HEK293 (cell line): ENCODE measurements around the gene MEOX1.

Experiments
- KLF7 ChIP-seq: fragments of 450-650 bp; formaldehyde crosslinking; IDR thresholded peaks from 2 replicates; pipeline ENCODE4 v1.5.1; 2016; ENCODE audit warnings: missing biosample characterization, missing genetic modification characterization, borderline replicate concordance
- SP7 ChIP-seq: fragments of 450-650 bp; formaldehyde crosslinking; IDR thresholded peaks from 2 replicates; pipeline ENCODE4 v1.5.1; 2016; ENCODE audit warnings: missing biosample characterization, missing genetic modification characterization
- ZEB2 ChIP-seq: fragments of 450-650 bp; formaldehyde crosslinking; IDR thresholded peaks from 2 replicates; pipeline ENCODE4 v1.5.1; 2016; ENCODE audit warnings: missing biosample characterization, missing genetic modification characterization
- ZIC2 ChIP-seq: fragments of 450-650 bp; formaldehyde crosslinking; IDR thresholded peaks from 2 replicates; pipeline ENCODE4 v1.5.1; 2016; ENCODE audit warnings: missing biosample characterization, missing genetic modification characterization
- ZNF121 ChIP-seq: fragments of 450-650 bp; formaldehyde crosslinking; IDR thresholded peaks from 2 replicates; pipeline ENCODE4 v1.5.1; 2016; ENCODE audit warnings: missing biosample characterization, missing genetic modification characterization
- ZNF169 ChIP-seq: fragments of 450-650 bp; formaldehyde crosslinking; IDR thresholded peaks from 2 replicates; pipeline ENCODE4 v1.5.1; 2016; ENCODE audit warnings: missing biosample characterization, missing genetic modification characterization
- ZNF311 ChIP-seq: fragments of 450-650 bp; formaldehyde crosslinking; IDR thresholded peaks from 2 replicates; pipeline ENCODE4 v1.5.1; 2017; ENCODE audit warnings: missing biosample characterization, missing genetic modification characterization, borderline replicate concordance
- ZNF324 ChIP-seq: fragments of 450-650 bp; formaldehyde crosslinking; IDR thresholded peaks from 2 replicates; pipeline ENCODE4 v1.5.1; 2016; ENCODE audit warnings: missing biosample characterization, missing genetic modification characterization
- ZNF423 ChIP-seq: fragments of 450-650 bp; formaldehyde crosslinking; IDR thresholded peaks from 2 replicates; pipeline ENCODE4 v1.5.1; 2016; ENCODE audit warnings: missing biosample characterization, missing genetic modification characterization
- ZNF529 ChIP-seq: fragments of 450-650 bp; formaldehyde crosslinking; IDR thresholded peaks from 2 replicates; pipeline ENCODE4 v1.5.1; 2017; ENCODE audit warnings: missing genetic modification characterization, missing biosample characterization; ENCODE audit not compliant: insufficient replicate concordance
- ZNF621 ChIP-seq: fragments of 450-650 bp; formaldehyde crosslinking; IDR thresholded peaks from 2 replicates; pipeline ENCODE4 v1.5.1; 2017; ENCODE audit warnings: missing biosample characterization, missing genetic modification characterization
- ZNF626 ChIP-seq: fragments of 450-650 bp; sonication (Bioruptor Pico); formaldehyde crosslinking; IDR thresholded peaks from 2 replicates; pipeline ENCODE4 v1.5.1; 2018; ENCODE audit warnings: missing biosample characterization, missing genetic modification characterization, inconsistent platforms
- ZNF664 ChIP-seq: fragments of 450-650 bp; formaldehyde crosslinking; IDR thresholded peaks from 2 replicates; pipeline ENCODE4 v1.5.1; 2016; ENCODE audit warnings: missing biosample characterization, missing genetic modification characterization
- ZNF707 ChIP-seq: fragments of 450-650 bp; formaldehyde crosslinking; IDR thresholded peaks from 2 replicates; pipeline ENCODE4 v1.5.1; 2016; ENCODE audit warnings: missing biosample characterization, missing genetic modification characterization
- ZNF777 ChIP-seq: fragments of 450-650 bp; formaldehyde crosslinking; IDR thresholded peaks from 2 replicates; pipeline ENCODE4 v1.5.1; 2017; ENCODE audit warnings: missing biosample characterization, missing genetic modification characterization, borderline replicate concordance
- TF ChIP-seq, protein P1 (sequence below): fragments of 450-650 bp; formaldehyde crosslinking; conservative IDR thresholded peaks from 2 replicates; pipeline ENCODE4 v1.5.1; 2016; ENCODE audit warnings: low read depth, missing biosample characterization, missing genetic modification characterization
- TF ChIP-seq, protein P2 (sequence below): fragments of 450-650 bp; IDR thresholded peaks from 2 replicates; pipeline ENCODE4 v1.5.1; 2018; ENCODE audit warnings: missing biosample characterization, mild to moderate bottlenecking, missing genetic modification characterization
- TF ChIP-seq, protein P3 (sequence below): fragments of 450-650 bp; formaldehyde crosslinking; IDR thresholded peaks from 2 replicates; pipeline ENCODE4 v1.5.1; 2016; ENCODE audit warnings: missing biosample characterization, missing genetic modification characterization
- TF ChIP-seq, protein P4 (sequence below): fragments of 450-650 bp; formaldehyde crosslinking; optimal IDR thresholded peaks from 2 replicates; pipeline ENCODE3; 2016; ENCODE audit warnings: missing biosample characterization, mild to moderate bottlenecking, missing genetic modification characterization
- TF ChIP-seq, protein P5 (sequence below): fragments of 450-650 bp; formaldehyde crosslinking; IDR thresholded peaks from 2 replicates; pipeline ENCODE4 v1.5.1; 2016; ENCODE audit warnings: missing biosample characterization, missing genetic modification characterization
- TF ChIP-seq, protein P6 (sequence below): fragments of 450-650 bp; formaldehyde crosslinking; IDR thresholded peaks from 2 replicates; pipeline ENCODE4 v1.5.1; 2016; ENCODE audit warnings: missing biosample characterization, missing genetic modification characterization
- TF ChIP-seq, protein P7 (sequence below): fragments of 450-650 bp; formaldehyde crosslinking; IDR thresholded peaks from 2 replicates; pipeline ENCODE4 v1.5.1; 2016; ENCODE audit warnings: missing biosample characterization, missing genetic modification characterization

MEOX1 gene

DNA sequence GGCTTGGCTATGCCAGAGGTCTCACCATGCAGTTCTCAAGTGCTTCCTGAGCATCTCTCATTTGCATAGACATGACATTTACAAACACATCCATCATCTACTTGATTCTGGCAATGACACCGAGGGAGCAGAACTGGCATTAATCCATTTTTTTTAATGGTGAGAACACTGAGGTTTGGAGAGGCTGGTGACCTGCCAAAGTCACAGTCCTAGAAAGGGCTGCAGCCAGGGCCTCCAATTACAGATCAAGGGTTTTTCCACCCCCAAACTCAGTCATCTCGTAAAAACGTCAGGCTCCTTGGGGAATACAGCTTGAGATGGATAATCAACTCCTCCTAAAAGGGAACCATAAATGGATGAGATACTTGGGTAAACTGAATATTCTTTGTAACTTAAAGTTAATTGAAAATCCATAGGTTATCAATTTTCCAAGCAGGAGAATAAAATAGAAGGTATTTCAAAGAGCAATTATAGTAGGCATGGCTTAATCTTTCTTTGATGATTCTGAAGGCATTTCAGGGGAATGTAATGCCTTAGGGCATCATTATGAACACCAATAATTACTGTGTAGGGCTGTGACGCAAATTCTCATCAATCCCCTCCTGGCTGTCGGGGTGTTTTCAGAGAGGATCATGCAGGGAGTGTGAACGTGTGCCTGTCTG lies 9.4 kb upstream of the MEOX1 start (continued):
- TF ChIP-seq ZNF707 (tag by site-specific recombination) (no peak), ZNF626 (no peak), ZNF423 (tag by site-specific recombination) (peak; percentile 76), ZIC2 (tag by site-specific recombination) (peak; percentile 54), ZNF529 (no peak), SP7 (peak; percentile 100), ZNF311 (tag by site-specific recombination) (no peak), ZNF121 (tag by site-specific recombination) (no peak), KLF7 (peak; percentile 31; the same call in 1 of the 2 replicates), ZNF777 (no peak), ZNF324 (tag by site-specific recombination) (no peak; the same call in 1 of the 2 replicates), ZNF621 (tag by site-specific recombination) (no peak), ZEB2 (peak; percentile 98), ZNF664 (tag by site-specific recombination) (no peak), ZNF169 (no peak)
- TF ChIP-seq, protein P1, sequence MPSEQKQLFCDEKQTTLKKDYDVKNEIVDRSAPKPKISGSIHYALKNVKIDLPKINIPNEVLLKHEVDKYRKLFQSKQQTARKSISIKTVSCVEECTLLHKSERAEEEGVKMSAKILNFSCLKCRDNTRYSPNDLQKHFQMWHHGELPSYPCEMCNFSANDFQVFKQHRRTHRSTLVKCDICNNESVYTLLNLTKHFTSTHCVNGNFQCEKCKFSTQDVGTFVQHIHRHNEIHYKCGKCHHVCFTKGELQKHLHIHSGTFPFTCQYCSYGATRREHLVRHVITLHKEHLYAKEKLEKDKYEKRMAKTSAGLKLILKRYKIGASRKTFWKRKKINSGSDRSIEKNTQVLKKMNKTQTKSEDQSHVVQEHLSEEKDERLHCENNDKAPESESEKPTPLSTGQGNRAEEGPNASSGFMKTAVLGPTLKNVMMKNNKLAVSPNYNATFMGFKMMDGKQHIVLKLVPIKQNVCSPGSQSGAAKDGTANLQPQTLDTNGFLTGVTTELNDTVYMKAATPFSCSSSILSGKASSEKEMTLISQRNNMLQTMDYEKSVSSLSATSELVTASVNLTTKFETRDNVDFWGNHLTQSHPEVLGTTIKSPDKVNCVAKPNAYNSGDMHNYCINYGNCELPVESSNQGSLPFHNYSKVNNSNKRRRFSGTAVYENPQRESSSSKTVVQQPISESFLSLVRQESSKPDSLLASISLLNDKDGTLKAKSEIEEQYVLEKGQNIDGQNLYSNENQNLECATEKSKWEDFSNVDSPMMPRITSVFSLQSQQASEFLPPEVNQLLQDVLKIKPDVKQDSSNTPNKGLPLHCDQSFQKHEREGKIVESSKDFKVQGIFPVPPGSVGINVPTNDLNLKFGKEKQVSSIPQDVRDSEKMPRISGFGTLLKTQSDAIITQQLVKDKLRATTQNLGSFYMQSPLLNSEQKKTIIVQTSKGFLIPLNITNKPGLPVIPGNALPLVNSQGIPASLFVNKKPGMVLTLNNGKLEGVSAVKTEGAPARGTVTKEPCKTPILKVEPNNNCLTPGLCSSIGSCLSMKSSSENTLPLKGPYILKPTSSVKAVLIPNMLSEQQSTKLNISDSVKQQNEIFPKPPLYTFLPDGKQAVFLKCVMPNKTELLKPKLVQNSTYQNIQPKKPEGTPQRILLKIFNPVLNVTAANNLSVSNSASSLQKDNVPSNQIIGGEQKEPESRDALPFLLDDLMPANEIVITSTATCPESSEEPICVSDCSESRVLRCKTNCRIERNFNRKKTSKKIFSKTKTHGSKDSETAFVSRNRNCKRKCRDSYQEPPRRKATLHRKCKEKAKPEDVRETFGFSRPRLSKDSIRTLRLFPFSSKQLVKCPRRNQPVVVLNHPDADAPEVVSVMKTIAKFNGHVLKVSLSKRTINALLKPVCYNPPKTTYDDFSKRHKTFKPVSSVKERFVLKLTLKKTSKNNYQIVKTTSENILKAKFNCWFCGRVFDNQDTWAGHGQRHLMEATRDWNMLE: peak; percentile 52; the same call in 1 of the 2 replicates
- TF ChIP-seq, protein P2, sequence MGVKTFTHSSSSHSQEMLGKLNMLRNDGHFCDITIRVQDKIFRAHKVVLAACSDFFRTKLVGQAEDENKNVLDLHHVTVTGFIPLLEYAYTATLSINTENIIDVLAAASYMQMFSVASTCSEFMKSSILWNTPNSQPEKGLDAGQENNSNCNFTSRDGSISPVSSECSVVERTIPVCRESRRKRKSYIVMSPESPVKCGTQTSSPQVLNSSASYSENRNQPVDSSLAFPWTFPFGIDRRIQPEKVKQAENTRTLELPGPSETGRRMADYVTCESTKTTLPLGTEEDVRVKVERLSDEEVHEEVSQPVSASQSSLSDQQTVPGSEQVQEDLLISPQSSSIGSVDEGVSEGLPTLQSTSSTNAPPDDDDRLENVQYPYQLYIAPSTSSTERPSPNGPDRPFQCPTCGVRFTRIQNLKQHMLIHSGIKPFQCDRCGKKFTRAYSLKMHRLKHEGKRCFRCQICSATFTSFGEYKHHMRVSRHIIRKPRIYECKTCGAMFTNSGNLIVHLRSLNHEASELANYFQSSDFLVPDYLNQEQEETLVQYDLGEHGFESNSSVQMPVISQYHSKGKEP (tag by site-specific recombination): peak; percentile 80
- TF ChIP-seq, protein P3, sequence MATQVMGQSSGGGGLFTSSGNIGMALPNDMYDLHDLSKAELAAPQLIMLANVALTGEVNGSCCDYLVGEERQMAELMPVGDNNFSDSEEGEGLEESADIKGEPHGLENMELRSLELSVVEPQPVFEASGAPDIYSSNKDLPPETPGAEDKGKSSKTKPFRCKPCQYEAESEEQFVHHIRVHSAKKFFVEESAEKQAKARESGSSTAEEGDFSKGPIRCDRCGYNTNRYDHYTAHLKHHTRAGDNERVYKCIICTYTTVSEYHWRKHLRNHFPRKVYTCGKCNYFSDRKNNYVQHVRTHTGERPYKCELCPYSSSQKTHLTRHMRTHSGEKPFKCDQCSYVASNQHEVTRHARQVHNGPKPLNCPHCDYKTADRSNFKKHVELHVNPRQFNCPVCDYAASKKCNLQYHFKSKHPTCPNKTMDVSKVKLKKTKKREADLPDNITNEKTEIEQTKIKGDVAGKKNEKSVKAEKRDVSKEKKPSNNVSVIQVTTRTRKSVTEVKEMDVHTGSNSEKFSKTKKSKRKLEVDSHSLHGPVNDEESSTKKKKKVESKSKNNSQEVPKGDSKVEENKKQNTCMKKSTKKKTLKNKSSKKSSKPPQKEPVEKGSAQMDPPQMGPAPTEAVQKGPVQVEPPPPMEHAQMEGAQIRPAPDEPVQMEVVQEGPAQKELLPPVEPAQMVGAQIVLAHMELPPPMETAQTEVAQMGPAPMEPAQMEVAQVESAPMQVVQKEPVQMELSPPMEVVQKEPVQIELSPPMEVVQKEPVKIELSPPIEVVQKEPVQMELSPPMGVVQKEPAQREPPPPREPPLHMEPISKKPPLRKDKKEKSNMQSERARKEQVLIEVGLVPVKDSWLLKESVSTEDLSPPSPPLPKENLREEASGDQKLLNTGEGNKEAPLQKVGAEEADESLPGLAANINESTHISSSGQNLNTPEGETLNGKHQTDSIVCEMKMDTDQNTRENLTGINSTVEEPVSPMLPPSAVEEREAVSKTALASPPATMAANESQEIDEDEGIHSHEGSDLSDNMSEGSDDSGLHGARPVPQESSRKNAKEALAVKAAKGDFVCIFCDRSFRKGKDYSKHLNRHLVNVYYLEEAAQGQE (tag by site-specific recombination): no peak
- TF ChIP-seq, protein P4, sequence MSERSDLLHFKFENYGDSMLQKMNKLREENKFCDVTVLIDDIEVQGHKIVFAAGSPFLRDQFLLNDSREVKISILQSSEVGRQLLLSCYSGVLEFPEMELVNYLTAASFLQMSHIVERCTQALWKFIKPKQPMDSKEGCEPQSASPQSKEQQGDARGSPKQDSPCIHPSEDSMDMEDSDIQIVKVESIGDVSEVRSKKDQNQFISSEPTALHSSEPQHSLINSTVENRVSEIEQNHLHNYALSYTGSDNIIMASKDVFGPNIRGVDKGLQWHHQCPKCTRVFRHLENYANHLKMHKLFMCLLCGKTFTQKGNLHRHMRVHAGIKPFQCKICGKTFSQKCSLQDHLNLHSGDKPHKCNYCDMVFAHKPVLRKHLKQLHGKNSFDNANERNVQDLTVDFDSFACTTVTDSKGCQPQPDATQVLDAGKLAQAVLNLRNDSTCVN (tag by site-specific recombination): no peak
- TF ChIP-seq, protein P5, sequence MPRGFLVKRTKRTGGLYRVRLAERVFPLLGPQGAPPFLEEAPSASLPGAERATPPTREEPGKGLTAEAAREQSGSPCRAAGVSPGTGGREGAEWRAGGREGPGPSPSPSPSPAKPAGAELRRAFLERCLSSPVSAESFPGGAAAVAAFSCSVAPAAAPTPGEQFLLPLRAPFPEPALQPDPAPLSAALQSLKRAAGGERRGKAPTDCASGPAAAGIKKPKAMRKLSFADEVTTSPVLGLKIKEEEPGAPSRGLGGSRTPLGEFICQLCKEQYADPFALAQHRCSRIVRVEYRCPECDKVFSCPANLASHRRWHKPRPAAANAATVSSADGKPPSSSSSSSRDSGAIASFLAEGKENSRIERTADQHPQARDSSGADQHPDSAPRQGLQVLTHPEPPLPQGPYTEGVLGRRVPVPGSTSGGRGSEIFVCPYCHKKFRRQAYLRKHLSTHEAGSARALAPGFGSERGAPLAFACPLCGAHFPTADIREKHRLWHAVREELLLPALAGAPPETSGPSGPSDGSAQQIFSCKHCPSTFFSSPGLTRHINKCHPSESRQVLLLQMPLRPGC (tag by site-specific recombination): peak; percentile 98
- TF ChIP-seq, protein P6, sequence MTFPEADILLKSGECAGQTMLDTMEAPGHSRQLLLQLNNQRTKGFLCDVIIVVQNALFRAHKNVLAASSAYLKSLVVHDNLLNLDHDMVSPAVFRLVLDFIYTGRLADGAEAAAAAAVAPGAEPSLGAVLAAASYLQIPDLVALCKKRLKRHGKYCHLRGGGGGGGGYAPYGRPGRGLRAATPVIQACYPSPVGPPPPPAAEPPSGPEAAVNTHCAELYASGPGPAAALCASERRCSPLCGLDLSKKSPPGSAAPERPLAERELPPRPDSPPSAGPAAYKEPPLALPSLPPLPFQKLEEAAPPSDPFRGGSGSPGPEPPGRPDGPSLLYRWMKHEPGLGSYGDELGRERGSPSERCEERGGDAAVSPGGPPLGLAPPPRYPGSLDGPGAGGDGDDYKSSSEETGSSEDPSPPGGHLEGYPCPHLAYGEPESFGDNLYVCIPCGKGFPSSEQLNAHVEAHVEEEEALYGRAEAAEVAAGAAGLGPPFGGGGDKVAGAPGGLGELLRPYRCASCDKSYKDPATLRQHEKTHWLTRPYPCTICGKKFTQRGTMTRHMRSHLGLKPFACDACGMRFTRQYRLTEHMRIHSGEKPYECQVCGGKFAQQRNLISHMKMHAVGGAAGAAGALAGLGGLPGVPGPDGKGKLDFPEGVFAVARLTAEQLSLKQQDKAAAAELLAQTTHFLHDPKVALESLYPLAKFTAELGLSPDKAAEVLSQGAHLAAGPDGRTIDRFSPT: peak; percentile 93
- TF ChIP-seq, protein P7, sequence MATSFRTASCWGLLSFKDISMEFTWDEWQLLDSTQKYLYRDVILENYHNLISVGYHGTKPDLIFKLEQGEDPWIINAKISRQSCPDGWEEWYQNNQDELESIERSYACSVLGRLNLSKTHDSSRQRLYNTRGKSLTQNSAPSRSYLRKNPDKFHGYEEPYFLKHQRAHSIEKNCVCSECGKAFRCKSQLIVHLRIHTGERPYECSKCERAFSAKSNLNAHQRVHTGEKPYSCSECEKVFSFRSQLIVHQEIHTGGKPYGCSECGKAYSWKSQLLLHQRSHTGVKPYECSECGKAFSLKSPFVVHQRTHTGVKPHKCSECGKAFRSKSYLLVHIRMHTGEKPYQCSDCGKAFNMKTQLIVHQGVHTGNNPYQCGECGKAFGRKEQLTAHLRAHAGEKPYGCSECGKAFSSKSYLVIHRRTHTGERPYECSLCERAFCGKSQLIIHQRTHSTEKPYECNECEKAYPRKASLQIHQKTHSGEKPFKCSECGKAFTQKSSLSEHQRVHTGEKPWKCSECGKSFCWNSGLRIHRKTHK (tag by site-specific recombination): no peak
